Right hindlimb (tissue), 1 donor: ENCODE measurements around the gene LCLAT1.

ENCODE experiments used
- DNase-seq: peaks from one replicate; pipeline ENCODE4 v3.0.0-alpha.2; 2018

The LCLAT1 gene

GRCh38 chr2:30649828-30650227, 202.8 kb downstream of the LCLAT1 start:
- DNase-seq = no peak

- DNase-seq = no peak
Observed at GRCh38 chr2:30652271-30652915, 205.3 kb downstream of the LCLAT1 start.

- no peak for DNase-seq
Observed at GRCh38 chr2:30653847-30654246, 206.8 kb downstream of the LCLAT1 start.

GRCh38 chr2:30654404-30654803, 207.4 kb downstream of the LCLAT1 start:
- no peak for DNase-seq

- no peak for DNase-seq
Observed at GRCh38 chr2:30655211-30655610, 208.2 kb downstream of the LCLAT1 start.

GRCh38 chr2:30655660-30656059, 208.6 kb downstream of the LCLAT1 start:
- peak; percentile 61 for DNase-seq

- DNase-seq = no peak
Observed at GRCh38 chr2:30656079-30656478, 209.0 kb downstream of the LCLAT1 start.

GRCh38 chr2:30661173-30662107, 214.4 kb downstream of the LCLAT1 start:
- no peak for DNase-seq

GRCh38 chr2:30662268-30663131, 215.5 kb downstream of the LCLAT1 start:
- peak; percentile 93 for DNase-seq

- DNase-seq = no peak
Observed at GRCh38 chr2:30663321-30663720, 216.3 kb downstream of the LCLAT1 start.

- DNase-seq = no peak
Observed at GRCh38 chr2:30663806-30664205, 216.8 kb downstream of the LCLAT1 start.

GRCh38 chr2:30664761-30665358, 217.8 kb downstream of the LCLAT1 start:
- peak; percentile 50 for DNase-seq

GRCh38 chr2:30665761-30666265, 218.8 kb downstream of the LCLAT1 start:
- DNase-seq = no peak

- no peak for DNase-seq
Observed at GRCh38 chr2:30666266-30666874, 219.3 kb downstream of the LCLAT1 start.

- DNase-seq = no peak
Observed at GRCh38 chr2:30670453-30670852, 223.4 kb downstream of the LCLAT1 start.

- DNase-seq = no peak
Observed at GRCh38 chr2:30673127-30673526, 226.1 kb downstream of the LCLAT1 start.

- no peak for DNase-seq
Observed at GRCh38 chr2:30675758-30676157, 228.7 kb downstream of the LCLAT1 start.

- DNase-seq = no peak
Observed at GRCh38 chr2:30677231-30677630, 230.2 kb downstream of the LCLAT1 start.

- no peak for DNase-seq
Observed at GRCh38 chr2:30677861-30678385, 230.9 kb downstream of the LCLAT1 start.

GRCh38 chr2:30678410-30679137, 231.5 kb downstream of the LCLAT1 start:
- no peak for DNase-seq
